Activated CD4-positive, alpha-beta T cell treated with anti-CD3 and anti-CD28 coated beads, Interleukin-2, amount 50 U/mL, for 24 hours (primary cell): ENCODE results near the gene EDN2.

Experiments used
- DNase-seq, 2 donors: peaks; one replicate each; pipeline ENCODE4 v3.0.0-alpha.2; 2020; ENCODE audit warnings: low read depth in 1 of 2, low spot score in 1 of 2

EDN2 gene

GRCh38 chr1:41467673-41468072 lies 16.8 kb downstream of the EDN2 start:
- DNase-seq, result no peak

GRCh38 chr1:41466146-41466545 lies 18.3 kb downstream of the EDN2 start:
- no peak for DNase-seq

GRCh38 chr1:41465741-41466140 lies 18.7 kb downstream of the EDN2 start:
- DNase-seq, result no peak

- no peak for DNase-seq
These were observed 19.6 kb downstream of the EDN2 start for GRCh38 chr1:41464885-41465284.

DNA sequence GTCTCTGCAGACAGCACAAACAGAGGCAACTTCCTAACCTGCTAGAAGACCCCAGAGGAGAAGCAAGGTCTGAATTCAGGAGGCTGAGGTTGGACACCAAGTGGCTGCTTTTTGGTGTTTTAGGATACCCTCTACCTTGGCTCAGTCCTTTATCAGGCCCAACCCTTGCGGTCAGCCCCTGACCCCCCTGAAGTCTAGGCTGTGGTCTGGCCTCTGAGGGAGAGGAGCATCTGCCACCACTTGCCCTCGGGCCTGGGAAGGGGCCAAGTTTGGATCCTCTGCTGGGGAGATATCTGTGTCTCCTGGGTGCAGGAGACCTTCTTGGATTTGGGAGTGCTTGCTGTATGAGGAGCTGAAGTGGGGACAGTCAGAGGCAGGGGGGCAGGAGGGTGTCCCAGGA lies 21.0 kb downstream of the EDN2 start:
- no peak for DNase-seq

- DNase-seq, result no peak
These were observed 21.8 kb downstream of the EDN2 start for GRCh38 chr1:41462680-41463004.

GRCh38 chr1:41461790-41462679 lies 22.4 kb downstream of the EDN2 start:
- DNase-seq, result no peak

DNA sequence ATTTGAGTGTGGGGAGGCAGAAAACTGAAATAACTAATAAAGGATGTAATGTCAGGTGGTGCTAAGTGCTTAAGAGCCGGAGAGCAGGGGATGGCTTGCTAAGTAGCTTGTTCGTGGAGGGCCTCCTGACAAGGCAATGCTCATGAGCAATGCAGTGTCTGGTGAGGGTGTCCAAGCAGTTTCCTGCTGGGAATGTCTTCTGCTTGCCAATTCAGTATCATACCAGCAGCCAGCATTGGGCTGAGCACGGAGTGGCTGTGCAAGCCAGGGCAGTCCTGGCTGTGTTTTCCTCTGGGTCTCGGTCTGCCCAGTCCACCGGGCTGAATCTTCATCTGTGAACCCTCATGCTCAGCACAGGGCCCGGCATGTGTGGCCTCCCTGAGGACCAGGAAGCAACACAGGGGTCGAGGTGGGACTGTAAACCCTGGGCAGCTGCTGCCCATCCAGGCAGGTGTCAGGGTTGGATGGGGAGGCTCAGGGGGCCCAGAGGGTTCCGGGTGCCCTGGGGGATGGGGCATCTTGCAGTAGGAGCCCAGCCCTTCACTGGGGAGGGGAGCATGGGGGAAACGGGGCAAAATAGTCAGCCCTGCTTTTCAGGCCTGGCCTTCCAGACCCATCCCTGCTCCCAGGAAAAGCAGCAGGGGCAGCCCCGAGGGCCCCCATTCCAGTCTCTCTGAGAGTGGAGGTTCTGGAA lies 27.5 kb downstream of the EDN2 start:
- no peak for DNase-seq

DNA sequence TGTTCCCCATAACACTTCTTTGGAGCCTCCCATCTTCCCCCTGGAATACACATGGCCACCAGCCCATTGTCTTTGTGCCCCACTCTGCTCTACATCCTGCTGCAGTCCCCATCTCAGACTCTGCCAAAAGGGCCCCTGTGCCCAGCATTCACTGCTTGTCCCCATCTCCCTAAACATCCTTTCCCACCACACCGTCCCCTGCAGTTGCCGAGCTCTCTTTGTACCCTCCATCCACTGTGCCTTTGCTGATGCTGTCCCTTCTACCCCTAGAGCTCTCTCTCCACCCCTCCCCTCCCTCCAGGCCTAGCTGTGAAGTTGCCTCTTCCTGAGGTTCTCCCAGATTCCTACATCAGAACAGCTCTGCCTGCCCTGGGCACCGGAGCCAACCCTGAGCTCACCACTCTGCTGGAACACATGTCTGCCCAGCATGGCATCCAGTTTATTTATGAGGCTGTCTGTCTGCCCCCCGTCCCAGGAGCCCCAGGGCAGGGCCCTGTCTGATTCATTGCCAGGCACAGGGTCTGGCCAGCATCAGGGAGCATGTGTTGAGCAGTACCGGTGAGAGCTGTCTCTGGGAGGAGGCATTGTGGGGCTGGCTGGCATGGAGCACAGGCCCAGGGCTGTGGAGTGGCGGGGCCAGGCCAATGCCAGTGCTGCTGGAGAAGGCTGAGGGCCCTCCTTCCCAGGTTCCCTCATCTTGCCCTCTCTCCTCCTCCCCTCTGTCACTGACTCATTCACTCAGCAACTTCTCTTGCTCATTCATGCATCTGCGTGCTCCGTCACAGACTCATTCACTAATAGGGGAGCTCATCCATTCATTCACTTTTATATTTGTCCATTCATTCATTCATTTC lies 28.8 kb downstream of the EDN2 start:
- no peak for DNase-seq

DNA sequence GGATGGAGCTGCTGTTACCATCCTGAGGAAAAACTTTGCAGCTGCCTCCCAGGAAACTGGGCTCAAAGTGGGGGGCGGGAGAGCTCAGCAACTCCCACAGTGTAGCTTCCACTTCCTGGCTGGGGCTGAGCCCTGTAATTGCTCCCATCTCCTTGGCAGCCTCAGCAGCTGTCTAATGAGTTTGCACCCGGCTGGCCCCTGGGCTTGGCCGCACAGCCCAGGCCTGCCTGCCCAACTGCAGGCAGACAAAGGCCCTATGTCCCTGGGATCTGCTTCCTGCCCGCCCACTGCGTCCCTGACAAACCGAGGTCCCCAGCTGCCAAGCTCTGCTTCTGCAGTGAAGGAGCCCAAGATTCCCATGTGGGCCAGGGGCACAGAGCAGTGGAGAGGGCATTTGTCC lies 30.1 kb downstream of the EDN2 start:
- no peak for DNase-seq

- no peak for DNase-seq
These were observed 31.7 kb downstream of the EDN2 start for GRCh38 chr1:41452704-41453290.

DNA sequence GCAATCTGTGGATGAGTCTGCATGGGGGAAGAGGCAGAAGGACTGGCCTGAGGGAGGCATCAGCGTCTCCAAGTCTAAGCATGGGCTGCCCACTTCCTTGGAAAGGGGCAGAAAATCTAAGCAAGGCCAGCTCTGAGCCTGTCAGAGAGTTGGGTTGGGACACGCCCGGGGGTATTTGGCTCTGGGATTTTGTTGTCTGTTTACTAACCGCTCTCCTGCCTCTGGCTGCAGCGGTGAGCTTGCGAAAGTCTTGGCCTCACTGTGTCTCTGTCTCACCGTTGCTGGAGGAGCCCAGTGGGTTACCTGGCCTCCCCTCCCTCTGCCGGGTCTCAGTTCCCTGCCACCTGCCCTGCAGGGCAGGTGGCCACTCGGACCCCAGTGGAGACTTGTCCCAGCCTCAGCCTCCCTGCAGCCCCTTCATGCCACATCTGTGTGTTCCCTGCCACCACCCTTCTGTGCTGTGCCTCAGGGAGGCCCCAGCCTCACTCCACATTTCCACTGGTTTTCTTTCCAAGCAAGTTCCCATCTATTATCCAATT lies 33.7 kb downstream of the EDN2 start:
- no peak for DNase-seq

DNA sequence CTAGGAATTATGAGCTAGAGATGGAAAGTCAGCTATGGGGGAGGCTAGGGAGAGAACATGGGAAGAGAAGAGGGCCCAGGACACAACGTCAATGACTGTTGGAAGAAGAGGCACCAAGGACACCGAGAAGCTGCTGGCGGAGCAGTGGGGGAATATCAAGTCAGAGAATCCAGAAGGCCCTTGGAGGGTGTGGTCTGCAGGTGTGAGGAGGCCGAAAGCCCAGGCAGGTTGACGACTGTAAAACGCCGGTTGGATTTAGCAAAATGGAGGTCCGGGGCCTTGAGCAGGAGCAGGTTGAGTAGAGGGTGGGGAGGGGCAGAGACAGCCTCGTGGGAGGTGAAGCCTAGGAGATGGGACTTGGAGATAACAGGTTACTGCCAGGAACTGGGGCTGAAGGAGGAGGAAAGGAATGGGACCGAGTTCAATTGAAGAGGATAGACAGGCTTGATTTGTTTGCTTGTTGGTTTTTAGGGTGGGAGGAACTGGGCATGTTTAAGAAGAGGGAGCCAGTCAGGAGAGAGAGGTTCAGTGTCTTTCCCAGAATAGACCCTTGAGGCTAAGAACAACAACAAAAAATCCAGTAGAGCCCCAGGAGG lies 35.1 kb downstream of the EDN2 start:
- DNase-seq, result no peak

DNA sequence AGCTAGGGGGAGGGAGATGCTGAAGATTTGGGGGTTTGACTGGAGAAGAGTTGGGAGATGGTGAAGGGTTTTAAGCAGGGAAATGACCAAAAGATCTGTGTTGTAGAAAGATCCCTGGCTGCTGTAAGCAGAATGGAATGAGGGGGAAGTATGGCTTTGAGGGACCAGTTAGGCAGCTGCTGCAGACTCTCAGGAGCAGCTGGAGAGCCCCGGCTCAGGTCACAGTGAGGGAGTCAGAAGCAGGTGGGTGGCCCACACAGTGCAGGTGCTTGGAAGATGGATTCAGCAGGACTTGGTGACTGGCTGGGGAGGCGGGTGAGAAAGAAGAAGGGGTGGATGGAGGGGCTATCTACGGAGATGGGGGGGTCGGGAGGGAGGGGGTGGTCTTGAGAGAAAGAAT lies 35.7 kb downstream of the EDN2 start:
- DNase-seq, result no peak

DNA sequence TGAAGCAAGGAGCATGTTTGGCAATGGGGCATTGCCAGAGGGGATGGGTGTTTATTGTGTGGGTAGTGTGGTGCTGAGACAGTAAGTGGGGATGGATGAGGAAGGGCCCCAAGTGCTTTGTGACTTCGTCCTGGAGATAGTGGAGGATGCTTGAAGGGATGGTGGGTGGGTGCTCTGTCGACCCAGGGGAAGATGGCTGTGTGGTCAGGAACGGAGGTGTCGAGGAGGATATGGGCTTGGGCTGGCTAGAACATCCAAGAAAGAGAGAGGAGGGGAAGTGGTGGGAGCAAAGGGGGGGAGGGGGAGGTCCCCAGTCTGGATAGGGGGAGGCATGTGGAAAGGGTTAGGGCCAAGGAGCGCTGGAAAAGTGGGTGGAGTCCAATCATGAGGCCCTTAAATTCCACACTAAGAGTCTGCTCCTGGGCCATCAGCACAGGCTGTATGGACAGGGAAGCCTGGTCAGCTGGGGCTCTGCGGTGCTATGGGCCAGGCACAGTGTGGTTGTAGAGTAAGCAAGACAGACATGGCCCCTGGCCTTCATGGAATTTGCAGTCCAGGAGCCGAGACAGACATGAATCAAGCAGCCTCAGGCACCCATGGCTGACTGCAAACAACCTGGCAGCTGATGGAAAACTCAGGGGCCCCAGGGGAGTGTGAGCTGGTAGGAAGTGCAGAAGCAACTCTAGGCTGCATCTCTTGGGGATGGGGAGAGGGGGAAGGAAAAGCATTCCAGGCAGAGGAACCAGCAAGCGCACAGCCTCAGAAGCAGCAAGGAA lies 36.3 kb downstream of the EDN2 start:
- no peak for DNase-seq

- DNase-seq, result no peak
These were observed 37.5 kb downstream of the EDN2 start for GRCh38 chr1:41446851-41447610.

DNA sequence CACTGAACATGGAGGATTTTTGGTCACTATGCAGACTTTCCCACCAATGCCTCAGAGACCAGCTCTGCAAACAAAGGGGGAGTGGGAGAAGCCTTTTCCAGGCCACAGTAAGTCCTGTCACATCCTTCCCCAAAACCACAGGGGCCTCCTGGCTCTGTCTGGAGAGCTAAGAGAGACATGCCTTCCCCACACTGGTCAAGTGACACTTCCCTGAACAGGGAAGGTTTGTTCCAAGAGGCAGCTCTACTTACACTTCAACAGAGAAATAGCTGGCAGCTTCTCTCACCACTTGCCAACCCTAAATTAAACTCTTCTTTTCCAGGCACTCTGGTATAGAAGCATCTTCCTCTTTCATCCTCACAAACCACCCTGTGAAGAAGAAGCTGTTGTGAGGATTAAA lies 39.7 kb downstream of the EDN2 start:
- DNase-seq, result no peak

- no peak for DNase-seq
These were observed 40.2 kb downstream of the EDN2 start for GRCh38 chr1:41444246-41444645.

GRCh38 chr1:41442697-41443251 lies 41.7 kb downstream of the EDN2 start:
- DNase-seq, result no peak
